ENCODE results near the gene IRX4. TPM values are rescaled to one million over a fixed set of nuclear protein-coding genes. Genes with fewer than 3 reads are reported as not detected.

IRX4 gene
- total and polyA plus RNA-seq, 2 experiments from 2014 or later = 0.82 to 1.7 TPM

DNA sequence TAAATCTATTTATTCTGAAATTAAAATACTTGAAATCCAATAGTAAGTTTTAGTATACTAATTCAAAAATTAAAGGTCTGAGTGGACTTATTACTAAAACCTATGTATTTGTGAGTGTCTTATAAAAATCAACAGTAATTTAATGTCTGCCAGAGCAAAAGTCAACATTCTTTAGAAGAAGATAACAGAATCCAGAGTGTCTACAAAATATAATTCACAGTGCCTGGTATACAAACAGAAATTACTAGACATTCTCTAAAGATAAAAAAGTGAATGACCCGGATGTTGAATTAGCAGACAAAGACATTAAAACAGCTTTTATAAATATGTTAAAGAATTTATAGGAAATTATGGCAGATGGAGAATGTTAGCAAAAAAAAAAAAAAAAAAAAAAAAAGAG lies 22.4 kb upstream of the IRX4 start:
- Mint-ChIP-seq H3K4me1 (no peaks in the 10 kb centered on the region; the same call in 2 of the 3 replicates), H3K36me3 (ENCODE audit: low read depth) (peaks cover 3% of the 10 kb centered on the region; the same call in 1 of the 3 replicates), H3K27ac (no peak overlapping the region), H3K27me3 (ENCODE audit: insufficient read depth, low read depth, poor library complexity) (peaks cover 6% of the 10 kb centered on the region), H3K4me3 (no peak overlapping the region), H3K9me3 (peaks cover 24% of the 10 kb centered on the region)
- Histone ChIP-seq H3K9me2 (ENCODE audit: insufficient read depth) (no peaks in the 10 kb centered on the region), H3K4me3 (no peak overlapping the region), H2AFZ (no peak overlapping the region), H4K20me1 (replicated peaks; ENCODE audit: insufficient read depth) (no peaks in the 10 kb centered on the region), H3K4me2 (no peak overlapping the region), H3K79me2 (replicated peaks; ENCODE audit: insufficient read depth) (no peaks in the 10 kb centered on the region), H3K4me1 (ENCODE audit: insufficient read depth) (no peaks in the 10 kb centered on the region), H3K36me3 (ENCODE audit: insufficient read depth) (no peaks in the 10 kb centered on the region), H3K27me3 (ENCODE audit: insufficient read depth) (no peaks in the 10 kb centered on the region), H3F3A (replicated peaks; ENCODE audit: low read depth) (no peaks in the 10 kb centered on the region), H3K27ac (ENCODE audit: low read depth) (no peak overlapping the region)
- TF ChIP-seq, protein P1, sequence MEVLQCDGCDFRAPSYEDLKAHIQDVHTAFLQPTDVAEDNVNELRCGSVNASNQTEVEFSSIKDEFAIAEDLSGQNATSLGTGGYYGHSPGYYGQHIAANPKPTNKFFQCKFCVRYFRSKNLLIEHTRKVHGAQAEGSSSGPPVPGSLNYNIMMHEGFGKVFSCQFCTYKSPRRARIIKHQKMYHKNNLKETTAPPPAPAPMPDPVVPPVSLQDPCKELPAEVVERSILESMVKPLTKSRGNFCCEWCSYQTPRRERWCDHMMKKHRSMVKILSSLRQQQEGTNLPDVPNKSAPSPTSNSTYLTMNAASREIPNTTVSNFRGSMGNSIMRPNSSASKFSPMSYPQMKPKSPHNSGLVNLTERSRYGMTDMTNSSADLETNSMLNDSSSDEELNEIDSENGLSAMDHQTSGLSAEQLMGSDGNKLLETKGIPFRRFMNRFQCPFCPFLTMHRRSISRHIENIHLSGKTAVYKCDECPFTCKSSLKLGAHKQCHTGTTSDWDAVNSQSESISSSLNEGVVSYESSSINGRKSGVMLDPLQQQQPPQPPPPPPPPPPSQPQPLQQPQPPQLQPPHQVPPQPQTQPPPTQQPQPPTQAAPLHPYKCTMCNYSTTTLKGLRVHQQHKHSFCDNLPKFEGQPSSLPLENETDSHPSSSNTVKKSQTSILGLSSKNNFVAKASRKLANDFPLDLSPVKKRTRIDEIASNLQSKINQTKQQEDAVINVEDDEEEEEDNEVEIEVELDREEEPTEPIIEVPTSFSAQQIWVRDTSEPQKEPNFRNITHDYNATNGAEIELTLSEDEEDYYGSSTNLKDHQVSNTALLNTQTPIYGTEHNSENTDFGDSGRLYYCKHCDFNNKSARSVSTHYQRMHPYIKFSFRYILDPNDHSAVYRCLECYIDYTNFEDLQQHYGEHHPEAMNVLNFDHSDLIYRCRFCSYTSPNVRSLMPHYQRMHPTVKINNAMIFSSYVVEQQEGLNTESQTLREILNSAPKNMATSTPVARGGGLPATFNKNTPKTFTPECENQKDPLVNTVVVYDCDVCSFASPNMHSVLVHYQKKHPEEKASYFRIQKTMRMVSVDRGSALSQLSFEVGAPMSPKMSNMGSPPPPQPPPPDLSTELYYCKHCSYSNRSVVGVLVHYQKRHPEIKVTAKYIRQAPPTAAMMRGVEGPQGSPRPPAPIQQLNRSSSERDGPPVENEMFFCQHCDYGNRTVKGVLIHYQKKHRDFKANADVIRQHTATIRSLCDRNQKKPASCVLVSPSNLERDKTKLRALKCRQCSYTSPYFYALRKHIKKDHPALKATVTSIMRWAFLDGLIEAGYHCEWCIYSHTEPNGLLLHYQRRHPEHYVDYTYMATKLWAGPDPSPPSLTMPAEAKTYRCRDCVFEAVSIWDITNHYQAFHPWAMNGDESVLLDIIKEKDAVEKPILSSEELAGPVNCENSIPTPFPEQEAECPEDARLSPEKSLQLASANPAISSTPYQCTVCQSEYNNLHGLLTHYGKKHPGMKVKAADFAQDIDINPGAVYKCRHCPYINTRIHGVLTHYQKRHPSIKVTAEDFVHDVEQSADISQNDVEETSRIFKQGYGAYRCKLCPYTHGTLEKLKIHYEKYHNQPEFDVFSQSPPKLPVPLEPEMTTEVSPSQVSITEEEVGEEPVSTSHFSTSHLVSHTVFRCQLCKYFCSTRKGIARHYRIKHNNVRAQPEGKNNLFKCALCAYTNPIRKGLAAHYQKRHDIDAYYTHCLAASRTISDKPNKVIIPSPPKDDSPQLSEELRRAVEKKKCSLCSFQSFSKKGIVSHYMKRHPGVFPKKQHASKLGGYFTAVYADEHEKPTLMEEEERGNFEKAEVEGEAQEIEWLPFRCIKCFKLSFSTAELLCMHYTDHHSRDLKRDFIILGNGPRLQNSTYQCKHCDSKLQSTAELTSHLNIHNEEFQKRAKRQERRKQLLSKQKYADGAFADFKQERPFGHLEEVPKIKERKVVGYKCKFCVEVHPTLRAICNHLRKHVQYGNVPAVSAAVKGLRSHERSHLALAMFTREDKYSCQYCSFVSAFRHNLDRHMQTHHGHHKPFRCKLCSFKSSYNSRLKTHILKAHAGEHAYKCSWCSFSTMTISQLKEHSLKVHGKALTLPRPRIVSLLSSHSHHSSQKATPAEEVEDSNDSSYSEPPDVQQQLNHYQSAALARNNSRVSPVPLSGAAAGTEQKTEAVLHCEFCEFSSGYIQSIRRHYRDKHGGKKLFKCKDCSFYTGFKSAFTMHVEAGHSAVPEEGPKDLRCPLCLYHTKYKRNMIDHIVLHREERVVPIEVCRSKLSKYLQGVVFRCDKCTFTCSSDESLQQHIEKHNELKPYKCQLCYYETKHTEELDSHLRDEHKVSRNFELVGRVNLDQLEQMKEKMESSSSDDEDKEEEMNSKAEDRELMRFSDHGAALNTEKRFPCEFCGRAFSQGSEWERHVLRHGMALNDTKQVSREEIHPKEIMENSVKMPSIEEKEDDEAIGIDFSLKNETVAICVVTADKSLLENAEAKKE (CRISPR knock-in tag; IDR thresholded peaks at IDR 0.05) = no peak
- no peak for ATAC-seq
- DNase-seq (ENCODE audit: low spot score) = no peak

DNA sequence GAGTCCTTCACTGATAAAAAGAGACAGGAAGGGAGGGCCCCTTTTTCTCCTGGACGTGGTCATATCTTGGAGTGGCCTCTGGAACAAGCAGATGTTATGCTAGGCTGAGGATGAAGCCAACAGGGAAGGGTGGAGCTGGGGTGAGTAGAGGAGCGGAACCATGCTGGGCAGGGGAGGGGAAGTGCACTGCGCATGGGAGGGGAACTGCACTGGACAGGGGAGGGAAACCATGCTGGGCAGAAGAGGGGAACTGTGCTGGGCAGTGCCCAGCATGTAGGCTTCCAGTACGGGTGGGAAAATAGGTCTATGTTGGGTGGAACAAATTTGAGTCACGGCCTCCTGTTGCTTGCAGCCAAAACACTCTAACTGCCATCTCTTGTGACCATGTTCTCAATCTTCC lies 19.3 kb upstream of the IRX4 start:
- Mint-ChIP-seq H3K4me3 (no peak overlapping the region), H3K27me3 (ENCODE audit: insufficient read depth, low read depth, poor library complexity) (peaks cover 6% of the 10 kb centered on the region), H3K4me1 (no peaks in the 10 kb centered on the region), H3K36me3 (ENCODE audit: low read depth) (peaks cover 3% of the 10 kb centered on the region; the same call in 1 of the 3 replicates), H3K9me3 (peaks cover 24% of the 10 kb centered on the region), H3K27ac (no peak overlapping the region)
- Histone ChIP-seq H3K27ac (ENCODE audit: low read depth) (no peak overlapping the region), H3K4me3 (no peak overlapping the region), H3F3A (replicated peaks; ENCODE audit: low read depth) (no peaks in the 10 kb centered on the region), H3K9me2 (ENCODE audit: insufficient read depth) (no peaks in the 10 kb centered on the region), H3K4me1 (ENCODE audit: insufficient read depth) (no peaks in the 10 kb centered on the region), H3K79me2 (replicated peaks; ENCODE audit: insufficient read depth) (no peaks in the 10 kb centered on the region), H3K36me3 (ENCODE audit: insufficient read depth) (no peaks in the 10 kb centered on the region), H2AFZ (no peak overlapping the region), H4K20me1 (replicated peaks; ENCODE audit: insufficient read depth) (no peaks in the 10 kb centered on the region), H3K27me3 (ENCODE audit: insufficient read depth) (no peaks in the 10 kb centered on the region), H3K4me2 (no peak overlapping the region)
- DNase-seq (ENCODE audit: low spot score) = no peak
- no peak for TF ChIP-seq STAT1 (IDR thresholded peaks at IDR 0.05; ENCODE audit: unreplicated experiment)
- TF ChIP-seq NANOG (IDR thresholded peaks at IDR 0.05; ENCODE audit: borderline replicate concordance) = no peak
- no peak for TF ChIP-seq EZH2 (IDR thresholded peaks at IDR 0.05; ENCODE audit: low read depth, unreplicated experiment)
- no peak for TF ChIP-seq ZNF331 (CRISPR knock-in tag; IDR thresholded peaks at IDR 0.05; ENCODE audit: low read depth)
- TF ChIP-seq, protein P1 (CRISPR knock-in tag; IDR thresholded peaks at IDR 0.05) = no peak
- TF ChIP-seq ZNF114 (CRISPR knock-in tag; IDR thresholded peaks at IDR 0.05) = no peak
- ATAC-seq = no peak

All from GM23338 (cell line).